HCT116 (cell line): ENCODE data around the gene IFITM2.

Source experiments
- EZH2 ChIP-seq: fragments of 200-600 bp; sonication (generic); IDR thresholded peaks from 2 replicates; pipeline ENCODE4 v1.6.1; 2017; ENCODE audit warnings: antibody characterized with exemption, mixed run types
- FOSL1 ChIP-seq: IDR thresholded peaks from 2 replicates; pipeline ENCODE4 v1.6.1; 2012; ENCODE audit warnings: low read depth
- POLR2A ChIP-seq: IDR thresholded peaks from 2 replicates; pipeline ENCODE4 v1.7.0; 2011; ENCODE audit warnings: borderline replicate concordance; ENCODE audit not compliant: insufficient read depth, insufficient read length; ENCODE audit errors: extremely low read depth
- POLR2AphosphoS5 ChIP-seq: IDR thresholded peaks from 2 replicates; pipeline ENCODE4 v1.6.1; 2011; ENCODE audit warnings: mild to moderate bottlenecking, low read depth, low read length, moderate library complexity
- SP1 ChIP-seq: IDR thresholded peaks from 2 replicates; pipeline ENCODE4 v1.6.1; 2012; ENCODE audit warnings: low read depth
- SRF ChIP-seq: IDR thresholded peaks from 2 replicates; pipeline ENCODE4 v1.6.1; 2012; ENCODE audit warnings: low read depth
- TCF7L2 ChIP-seq: IDR thresholded peaks from 2 replicates; pipeline ENCODE4 v1.7.0; 2011; ENCODE audit warnings: borderline replicate concordance, inconsistent platforms; ENCODE audit not compliant: insufficient read depth, insufficient read length; ENCODE audit errors: extremely low read depth
- TF ChIP-seq, protein P1 (sequence below), 3 experiments: fragments of 200-600 bp in 1 of 3; sonication (generic) in 1 of 3; IDR thresholded peaks in 2 of 3; conservative IDR thresholded peaks in 1 of 3; 2 replicates each; pipeline ENCODE4 v1.5.1; 2012 to 2017; ENCODE audit warnings: low read depth in 2 of 3, low read length in 2 of 3, antibody characterized with exemption in 1 of 3, borderline replicate concordance in 1 of 3, control low read depth in 1 of 3, mild to moderate bottlenecking in 1 of 3, mixed read lengths in 1 of 3, mixed run types in 1 of 3, moderate library complexity in 1 of 3; ENCODE audit not compliant: insufficient read depth in 1 of 3
- TF ChIP-seq, protein P2 (sequence below): IDR thresholded peaks from 2 replicates; pipeline ENCODE4 v1.6.1; 2011; ENCODE audit warnings: mild to moderate bottlenecking, low read length, moderate library complexity; ENCODE audit not compliant: insufficient replicate concordance; ENCODE audit errors: extremely low read depth

DNA sequence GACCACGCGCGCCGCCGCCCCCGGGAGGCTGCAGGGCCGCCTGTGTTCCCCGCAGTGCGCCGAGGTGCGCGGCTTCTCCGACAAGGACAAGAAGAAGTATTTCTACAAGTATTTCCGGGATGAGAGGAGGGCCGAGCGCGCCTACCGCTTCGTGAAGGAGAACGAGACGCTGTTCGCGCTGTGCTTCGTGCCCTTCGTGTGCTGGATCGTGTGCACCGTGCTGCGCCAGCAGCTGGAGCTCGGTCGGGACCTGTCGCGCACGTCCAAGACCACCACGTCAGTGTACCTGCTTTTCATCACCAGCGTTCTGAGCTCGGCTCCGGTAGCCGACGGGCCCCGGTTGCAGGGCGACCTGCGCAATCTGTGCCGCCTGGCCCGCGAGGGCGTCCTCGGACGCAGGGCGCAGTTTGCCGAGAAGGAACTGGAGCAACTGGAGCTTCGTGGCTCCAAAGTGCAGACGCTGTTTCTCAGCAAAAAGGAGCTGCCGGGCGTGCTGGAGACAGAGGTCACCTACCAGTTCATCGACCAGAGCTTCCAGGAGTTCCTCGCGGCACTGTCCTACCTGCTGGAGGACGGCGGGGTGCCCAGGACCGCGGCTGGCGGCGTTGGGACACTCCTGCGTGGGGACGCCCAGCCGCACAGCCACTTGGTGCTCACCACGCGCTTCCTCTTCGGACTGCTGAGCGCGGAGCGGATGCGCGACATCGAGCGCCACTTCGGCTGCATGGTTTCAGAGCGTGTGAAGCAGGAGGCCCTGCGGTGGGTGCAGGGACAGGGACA, 26.7 kb upstream of the IFITM2 start:
- TF ChIP-seq POLR2AphosphoS5 (no peak), FOSL1 (no peak), SP1 (no peak), EZH2 (no peak), TCF7L2 (no peak), POLR2A (no peak), SRF (no peak)
- TF ChIP-seq, protein P1, sequence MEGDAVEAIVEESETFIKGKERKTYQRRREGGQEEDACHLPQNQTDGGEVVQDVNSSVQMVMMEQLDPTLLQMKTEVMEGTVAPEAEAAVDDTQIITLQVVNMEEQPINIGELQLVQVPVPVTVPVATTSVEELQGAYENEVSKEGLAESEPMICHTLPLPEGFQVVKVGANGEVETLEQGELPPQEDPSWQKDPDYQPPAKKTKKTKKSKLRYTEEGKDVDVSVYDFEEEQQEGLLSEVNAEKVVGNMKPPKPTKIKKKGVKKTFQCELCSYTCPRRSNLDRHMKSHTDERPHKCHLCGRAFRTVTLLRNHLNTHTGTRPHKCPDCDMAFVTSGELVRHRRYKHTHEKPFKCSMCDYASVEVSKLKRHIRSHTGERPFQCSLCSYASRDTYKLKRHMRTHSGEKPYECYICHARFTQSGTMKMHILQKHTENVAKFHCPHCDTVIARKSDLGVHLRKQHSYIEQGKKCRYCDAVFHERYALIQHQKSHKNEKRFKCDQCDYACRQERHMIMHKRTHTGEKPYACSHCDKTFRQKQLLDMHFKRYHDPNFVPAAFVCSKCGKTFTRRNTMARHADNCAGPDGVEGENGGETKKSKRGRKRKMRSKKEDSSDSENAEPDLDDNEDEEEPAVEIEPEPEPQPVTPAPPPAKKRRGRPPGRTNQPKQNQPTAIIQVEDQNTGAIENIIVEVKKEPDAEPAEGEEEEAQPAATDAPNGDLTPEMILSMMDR (IDR thresholded peaks at IDR 0.05 in 2 of 3, conservative IDR thresholded peaks at IDR 0.05 in 1 of 3; ENCODE audit: borderline replicate concordance in 1 of 3, insufficient read depth in 1 of 3, low read depth in 2 of 3, low read length in 2 of 3) = no peak
- TF ChIP-seq, protein P2, sequence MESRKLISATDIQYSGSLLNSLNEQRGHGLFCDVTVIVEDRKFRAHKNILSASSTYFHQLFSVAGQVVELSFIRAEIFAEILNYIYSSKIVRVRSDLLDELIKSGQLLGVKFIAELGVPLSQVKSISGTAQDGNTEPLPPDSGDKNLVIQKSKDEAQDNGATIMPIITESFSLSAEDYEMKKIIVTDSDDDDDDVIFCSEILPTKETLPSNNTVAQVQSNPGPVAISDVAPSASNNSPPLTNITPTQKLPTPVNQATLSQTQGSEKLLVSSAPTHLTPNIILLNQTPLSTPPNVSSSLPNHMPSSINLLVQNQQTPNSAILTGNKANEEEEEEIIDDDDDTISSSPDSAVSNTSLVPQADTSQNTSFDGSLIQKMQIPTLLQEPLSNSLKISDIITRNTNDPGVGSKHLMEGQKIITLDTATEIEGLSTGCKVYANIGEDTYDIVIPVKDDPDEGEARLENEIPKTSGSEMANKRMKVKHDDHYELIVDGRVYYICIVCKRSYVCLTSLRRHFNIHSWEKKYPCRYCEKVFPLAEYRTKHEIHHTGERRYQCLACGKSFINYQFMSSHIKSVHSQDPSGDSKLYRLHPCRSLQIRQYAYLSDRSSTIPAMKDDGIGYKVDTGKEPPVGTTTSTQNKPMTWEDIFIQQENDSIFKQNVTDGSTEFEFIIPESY = no peak
